Fibroblast of skin of back (primary cell): ENCODE measurements around the gene CDHR3.
"Not testable (repeated sequence)": the region's sequence is repeated elsewhere in the genome, so short reads cannot be mapped to it uniquely, and the experiment has no call there.

Source experiments
- DNase-seq: peaks from one replicate; pipeline ENCODE4 v3.0.0-alpha.2; 2013

Gene CDHR3

GRCh38 chr7:106001196-106001595 lies 38.1 kb downstream of the CDHR3 start:
- DNase-seq = no peak

- DNase-seq = no peak
Measured at GRCh38 chr7:106001886-106002285, 38.8 kb downstream of the CDHR3 start.

GRCh38 chr7:106003525-106004064 lies 40.5 kb downstream of the CDHR3 start:
- DNase-seq = no peak

GRCh38 chr7:106006906-106007305 lies 43.8 kb downstream of the CDHR3 start:
- no peak for DNase-seq

GRCh38 chr7:106007796-106008195 lies 44.7 kb downstream of the CDHR3 start:
- DNase-seq = not testable (repeated sequence)

- peak; percentile 94 for DNase-seq
Measured at GRCh38 chr7:106009503-106010226, 46.6 kb downstream of the CDHR3 start.

GRCh38 chr7:106010331-106010730 lies 47.3 kb downstream of the CDHR3 start:
- no peak for DNase-seq

- no peak for DNase-seq
Measured at GRCh38 chr7:106010866-106011265, 47.8 kb downstream of the CDHR3 start.

GRCh38 chr7:106012184-106012583 lies 49.1 kb downstream of the CDHR3 start:
- no peak for DNase-seq

GRCh38 chr7:106012935-106013439 lies 49.9 kb downstream of the CDHR3 start:
- no peak for DNase-seq

- DNase-seq = no peak
Measured at GRCh38 chr7:106015381-106016218, 52.5 kb downstream of the CDHR3 start.

GRCh38 chr7:106016331-106016730 lies 53.3 kb downstream of the CDHR3 start:
- no peak for DNase-seq

- DNase-seq = no peak
Measured at GRCh38 chr7:106017657-106018056, 54.6 kb downstream of the CDHR3 start.

GRCh38 chr7:106018566-106019469 lies 55.8 kb downstream of the CDHR3 start:
- DNase-seq = peak; percentile 41

- no peak for DNase-seq
Measured at GRCh38 chr7:106019470-106019820, 56.4 kb downstream of the CDHR3 start.

GRCh38 chr7:106021151-106022067 lies 58.3 kb downstream of the CDHR3 start:
- DNase-seq = peak; percentile 58

GRCh38 chr7:106022193-106022821 lies 59.2 kb downstream of the CDHR3 start:
- peak; percentile 58 for DNase-seq

GRCh38 chr7:106023369-106024322 lies 60.6 kb downstream of the CDHR3 start:
- DNase-seq = no peak

GRCh38 chr7:106026101-106026500 lies 63.0 kb downstream of the CDHR3 start:
- no peak for DNase-seq

- no peak for DNase-seq
Measured at GRCh38 chr7:106029451-106029850, 66.4 kb downstream of the CDHR3 start.
